Uterus (tissue), 2 donors: ENCODE data around the gene MISP.

Source experiments
- CTCF ChIP-seq, 4 experiments: fragments of 200-600 bp in 2 of 4; fragments of 450-650 bp in 2 of 4; sonication (generic) in 2 of 4; IDR thresholded peaks; one replicate each; pipeline ENCODE4 v1.5.1; 2016 to 2019; ENCODE audit warnings: antibody characterized with exemption in 4 of 4, mild to moderate bottlenecking in 2 of 4, moderate library complexity in 1 of 4
- POLR2A ChIP-seq, 2 donors: fragments of 450-650 bp; IDR thresholded peaks; one replicate each; pipeline ENCODE4 v1.6.1; 2016; ENCODE audit warnings: antibody characterized with exemption in 2 of 2, mild to moderate bottlenecking in 1 of 2, moderate library complexity in 1 of 2

- TF ChIP-seq CTCF (IDR thresholded peaks at IDR 0.05) (no peak), POLR2A (IDR thresholded peaks at IDR 0.05) (no peak)
Observed at GRCh38 chr19:787536-787935, 36.6 kb downstream of the MISP start.
